GM21526 (cell line): Measurements from ENCODE around the gene MOK.

Source experiments
- ATAC-seq: cut with Tn5 transposase; IDR thresholded peaks from one replicate; pipeline ENCODE4 v1.9.1; 2021; ENCODE audit warnings: moderate library complexity; ENCODE audit not compliant: unreplicated experiment, low FRiP score

Gene MOK

DNA sequence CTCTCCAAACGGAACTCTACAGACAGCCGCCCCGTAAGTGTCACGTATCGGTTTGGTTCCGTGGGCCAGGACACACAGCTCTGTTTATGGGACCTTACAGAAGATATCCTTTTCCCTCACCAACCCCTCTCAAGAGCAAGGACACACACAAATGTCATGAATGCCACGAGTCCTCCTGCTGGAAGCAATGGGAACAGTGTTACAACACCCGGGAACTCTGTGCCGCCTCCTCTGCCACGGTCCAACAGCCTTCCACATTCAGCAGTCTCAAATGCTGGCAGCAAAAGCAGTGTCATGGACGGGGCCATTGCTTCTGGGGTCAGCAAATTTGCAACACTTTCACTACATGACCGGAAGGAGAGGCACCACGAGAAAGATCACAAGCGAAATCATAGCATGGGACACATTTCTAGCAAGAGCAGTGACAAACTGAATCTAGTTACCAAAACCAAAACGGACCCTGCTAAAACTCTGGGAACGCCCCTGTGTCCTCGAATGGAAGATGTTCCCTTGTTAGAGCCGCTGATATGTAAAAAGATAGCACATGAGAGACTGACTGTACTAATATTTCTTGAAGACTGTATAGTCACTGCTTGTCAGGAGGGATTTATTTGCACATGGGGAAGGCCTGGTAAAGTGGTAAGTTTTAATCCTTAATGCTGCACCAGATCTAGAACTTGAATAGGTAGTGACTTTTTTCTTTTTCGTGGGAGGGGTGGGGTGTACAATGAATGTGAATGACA lies 95.6 kb downstream of the MOK start:
- ATAC-seq = no peak

DNA sequence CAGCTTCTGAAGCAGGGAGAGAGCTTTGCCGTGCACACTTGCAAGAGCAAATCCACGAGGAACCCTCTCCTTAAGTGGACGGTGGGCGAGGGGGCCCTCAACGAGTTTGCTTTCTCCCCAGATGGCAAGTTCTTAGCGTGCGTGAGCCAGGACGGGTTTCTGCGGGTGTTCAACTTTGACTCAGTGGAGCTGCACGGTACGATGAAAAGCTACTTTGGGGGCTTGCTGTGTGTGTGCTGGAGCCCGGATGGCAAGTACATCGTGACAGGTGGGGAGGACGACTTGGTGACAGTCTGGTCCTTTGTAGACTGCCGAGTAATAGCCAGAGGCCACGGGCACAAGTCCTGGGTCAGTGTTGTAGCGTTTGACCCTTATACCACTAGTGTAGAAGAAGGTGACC lies 96.2 kb downstream of the MOK start:
- ATAC-seq = no peak

DNA sequence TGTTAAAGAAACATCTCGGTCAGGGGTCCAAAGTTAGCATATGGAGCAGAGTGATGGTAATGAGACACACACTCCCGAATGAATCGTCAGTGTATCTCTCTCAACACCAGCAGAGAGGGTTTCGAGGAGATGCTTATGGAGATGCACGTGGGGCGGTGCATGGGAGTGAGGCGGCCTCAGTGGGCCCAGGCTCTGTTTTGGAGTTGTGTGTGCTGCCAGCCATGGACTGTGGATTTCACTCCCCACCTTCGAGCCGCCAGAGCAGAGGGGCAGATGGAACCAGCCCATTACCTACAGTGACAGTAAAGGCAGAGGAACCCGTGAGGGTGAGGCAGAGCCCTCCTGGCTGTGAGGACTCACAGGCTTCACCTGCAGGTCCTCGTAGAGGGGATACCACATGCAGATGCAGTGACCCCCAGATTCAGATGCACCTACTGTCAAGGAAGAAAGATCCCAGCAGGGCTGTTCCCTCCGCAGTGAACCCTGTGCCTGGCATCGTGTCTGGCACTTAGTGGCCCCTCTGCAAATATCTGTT lies 97.1 kb downstream of the MOK start:
- no peak for ATAC-seq

DNA sequence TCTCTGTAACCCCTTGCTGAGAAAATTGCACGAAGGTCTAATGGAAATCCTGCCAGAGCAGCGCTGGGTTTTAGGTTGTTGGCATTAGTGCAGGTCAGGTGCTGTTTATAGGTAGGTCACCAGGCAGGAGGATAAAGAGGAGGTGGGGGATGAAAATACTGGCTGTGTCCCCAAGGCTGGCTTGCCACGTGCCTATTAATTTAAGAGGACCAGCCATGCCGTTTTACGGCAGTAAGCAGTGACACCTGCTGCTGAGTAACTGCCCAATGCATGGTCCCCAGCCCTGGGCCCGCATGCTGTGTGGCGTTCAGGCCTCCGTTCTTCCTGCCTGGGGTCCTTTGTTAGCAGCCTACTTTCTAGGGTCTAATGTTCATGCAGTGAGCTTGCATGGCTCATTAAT lies 98.0 kb downstream of the MOK start:
- ATAC-seq = no peak

DNA sequence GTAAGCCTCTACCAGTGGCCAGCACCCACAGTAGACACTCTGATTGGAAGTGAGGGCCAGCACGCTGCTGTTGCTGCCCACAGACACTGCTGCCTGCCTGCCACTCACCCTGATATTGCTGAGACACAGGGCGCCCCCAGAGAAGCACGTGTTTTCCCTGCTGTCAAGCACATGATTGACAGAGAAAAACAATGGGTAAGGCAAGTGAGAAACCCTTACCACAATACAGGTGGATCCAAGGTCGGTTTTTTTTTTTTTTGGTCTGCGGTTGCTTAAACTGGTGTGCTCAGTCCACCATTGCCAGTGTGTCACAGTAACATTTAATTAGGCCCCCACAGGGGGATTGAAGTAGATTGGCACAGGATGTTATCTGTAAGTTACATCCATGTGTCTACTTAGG lies 99.4 kb downstream of the MOK start:
- ATAC-seq = no peak

DNA sequence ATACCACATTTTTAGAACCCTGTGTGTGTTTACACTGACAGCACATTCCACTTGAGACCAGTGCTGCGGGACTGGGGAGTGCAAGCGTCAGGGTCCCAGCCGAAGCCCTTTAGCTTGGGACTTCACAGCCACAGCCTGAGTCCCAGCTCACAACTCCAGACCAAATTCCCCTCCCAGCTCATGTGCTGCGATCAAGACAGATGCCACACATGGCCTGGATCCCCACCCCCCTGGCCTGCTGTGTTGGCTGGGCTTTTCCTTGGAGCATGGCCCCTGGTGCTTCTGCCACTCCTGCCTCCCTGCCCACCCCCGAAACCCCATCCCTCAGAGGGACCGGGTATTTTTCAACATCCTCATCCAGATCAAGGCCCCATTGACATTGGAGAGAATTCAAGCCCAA lies 101.6 kb downstream of the MOK start:
- no peak for ATAC-seq

DNA sequence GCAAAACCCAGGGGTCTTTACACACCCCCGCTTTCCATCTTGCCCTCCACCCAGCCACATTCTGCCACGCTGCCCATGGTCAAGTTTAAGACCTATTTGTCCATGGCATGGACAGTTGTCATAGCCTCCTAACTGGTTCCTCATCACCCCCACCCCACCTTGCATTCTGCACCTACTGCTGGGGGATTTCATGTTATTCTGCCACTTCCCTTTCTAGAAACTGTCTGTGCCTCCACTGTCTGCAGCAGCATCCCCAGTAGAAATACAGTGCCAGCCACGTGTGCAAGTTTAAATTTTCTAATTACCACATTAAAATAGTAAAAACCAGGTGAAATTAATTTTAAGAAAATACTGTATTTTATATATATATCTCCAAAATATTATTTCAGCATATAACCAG lies 102.0 kb downstream of the MOK start:
- no peak for ATAC-seq

DNA sequence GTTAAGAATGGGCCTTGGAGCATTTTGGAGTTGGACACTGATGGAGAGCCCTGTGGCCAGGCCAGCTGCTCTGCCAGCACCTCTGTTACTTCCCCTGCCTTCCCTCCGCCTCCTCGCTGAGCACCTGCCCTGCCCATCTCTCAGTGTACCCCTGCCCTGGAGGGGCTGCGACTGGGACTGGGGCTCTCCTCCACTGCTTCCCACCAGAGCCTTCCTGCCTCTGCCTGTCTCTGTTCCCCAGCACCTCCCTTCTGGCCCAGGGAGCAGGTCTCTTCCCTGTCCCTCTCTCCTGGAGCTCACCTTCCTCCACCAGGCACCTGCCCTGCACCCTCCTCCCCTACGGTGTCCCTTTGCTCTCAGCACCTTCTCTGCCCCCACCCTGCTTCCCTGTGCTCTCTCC lies 103.2 kb downstream of the MOK start:
- no peak for ATAC-seq

DNA sequence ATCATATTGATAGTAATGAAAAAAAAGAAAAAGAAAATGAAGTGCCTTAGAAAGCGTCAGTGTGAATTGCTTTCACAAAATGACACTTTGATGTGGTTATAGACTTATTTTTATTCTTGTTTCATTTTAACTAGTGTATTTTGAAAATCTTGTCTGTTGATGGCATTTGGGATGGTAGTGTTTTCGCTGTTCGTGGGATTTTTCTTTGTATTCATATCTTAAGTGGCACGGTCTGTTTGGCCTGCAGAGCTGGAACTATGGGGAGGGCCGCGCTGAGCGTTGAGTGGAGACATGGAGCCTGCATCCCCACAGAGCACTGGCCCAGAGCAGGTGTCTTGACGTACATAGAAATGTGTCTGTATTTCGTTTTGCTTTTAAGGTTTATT lies 103.6 kb downstream of the MOK start:
- ATAC-seq = no peak

DNA sequence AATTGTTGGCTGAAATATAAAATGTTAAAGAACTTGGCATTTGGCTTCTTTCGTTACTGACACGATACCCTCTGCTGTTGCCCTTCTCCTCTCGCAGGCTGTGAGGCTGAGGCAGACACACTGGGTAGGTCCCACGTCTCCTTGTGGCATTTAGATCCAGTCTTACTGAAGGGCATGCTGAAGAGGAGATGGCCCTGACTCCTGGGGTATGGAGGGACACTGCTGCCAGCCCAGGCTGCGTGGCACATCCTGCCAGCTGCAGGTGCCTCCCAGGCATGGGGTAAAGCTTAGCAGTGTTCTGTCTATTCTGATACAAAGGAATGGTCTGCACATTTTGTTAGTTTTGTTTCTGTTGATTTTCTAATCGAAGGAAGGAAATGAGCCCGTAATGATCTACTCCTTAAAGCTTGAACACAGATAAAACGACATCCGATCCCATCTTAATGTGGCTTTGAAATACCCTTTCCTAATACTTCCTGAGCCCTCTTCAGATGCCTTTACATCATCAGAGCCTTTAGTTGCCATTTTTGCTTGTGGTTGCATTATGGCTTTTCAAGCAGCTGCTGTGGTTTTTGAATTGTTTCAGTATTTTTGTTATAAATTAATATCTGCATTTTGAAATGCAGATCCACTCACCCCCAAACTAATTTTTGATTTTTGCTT lies 104.1 kb downstream of the MOK start:
- no peak for ATAC-seq

DNA sequence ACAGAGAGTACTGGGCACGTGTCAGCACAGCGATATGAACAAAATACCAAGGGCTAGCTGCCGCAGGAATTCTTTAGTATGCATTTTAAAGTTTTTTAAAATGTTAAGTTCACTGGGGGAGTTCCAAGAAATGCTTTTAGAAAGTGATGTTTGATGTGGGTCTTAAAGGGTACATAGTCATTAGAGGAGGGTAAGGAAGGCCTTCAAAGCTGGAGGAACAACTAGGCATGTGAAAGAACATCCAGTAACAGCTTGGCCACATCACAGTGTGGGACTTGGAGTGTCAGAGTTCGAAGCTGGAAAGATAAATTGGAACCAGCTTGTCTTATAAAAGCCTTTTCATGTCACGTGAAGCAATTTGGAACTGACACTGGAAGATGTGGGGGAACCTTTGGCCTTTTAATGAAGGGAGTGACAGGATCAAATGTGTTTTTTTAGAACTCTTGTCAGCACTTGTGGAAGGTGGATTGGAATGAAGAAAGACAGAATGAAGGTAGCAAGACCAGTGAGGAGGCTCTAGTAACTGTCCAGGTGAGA lies 107.6 kb downstream of the MOK start:
- no peak for ATAC-seq

DNA sequence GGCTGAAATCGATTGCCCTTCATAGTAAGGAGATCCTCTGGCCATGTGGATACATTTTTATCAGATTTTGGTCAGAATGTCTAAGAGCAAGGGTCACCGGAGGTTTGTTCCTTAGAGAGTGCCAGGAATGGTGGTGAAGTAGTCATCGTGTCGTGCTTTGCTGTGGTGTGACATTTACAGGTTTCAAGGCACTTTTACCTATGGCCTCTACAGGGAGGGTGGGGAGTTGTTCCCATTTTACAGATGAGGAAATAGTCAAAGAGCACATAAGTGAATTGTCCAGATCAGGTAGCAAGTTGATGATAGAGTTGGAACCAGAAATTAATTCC lies 108.1 kb downstream of the MOK start:
- ATAC-seq = no peak

DNA sequence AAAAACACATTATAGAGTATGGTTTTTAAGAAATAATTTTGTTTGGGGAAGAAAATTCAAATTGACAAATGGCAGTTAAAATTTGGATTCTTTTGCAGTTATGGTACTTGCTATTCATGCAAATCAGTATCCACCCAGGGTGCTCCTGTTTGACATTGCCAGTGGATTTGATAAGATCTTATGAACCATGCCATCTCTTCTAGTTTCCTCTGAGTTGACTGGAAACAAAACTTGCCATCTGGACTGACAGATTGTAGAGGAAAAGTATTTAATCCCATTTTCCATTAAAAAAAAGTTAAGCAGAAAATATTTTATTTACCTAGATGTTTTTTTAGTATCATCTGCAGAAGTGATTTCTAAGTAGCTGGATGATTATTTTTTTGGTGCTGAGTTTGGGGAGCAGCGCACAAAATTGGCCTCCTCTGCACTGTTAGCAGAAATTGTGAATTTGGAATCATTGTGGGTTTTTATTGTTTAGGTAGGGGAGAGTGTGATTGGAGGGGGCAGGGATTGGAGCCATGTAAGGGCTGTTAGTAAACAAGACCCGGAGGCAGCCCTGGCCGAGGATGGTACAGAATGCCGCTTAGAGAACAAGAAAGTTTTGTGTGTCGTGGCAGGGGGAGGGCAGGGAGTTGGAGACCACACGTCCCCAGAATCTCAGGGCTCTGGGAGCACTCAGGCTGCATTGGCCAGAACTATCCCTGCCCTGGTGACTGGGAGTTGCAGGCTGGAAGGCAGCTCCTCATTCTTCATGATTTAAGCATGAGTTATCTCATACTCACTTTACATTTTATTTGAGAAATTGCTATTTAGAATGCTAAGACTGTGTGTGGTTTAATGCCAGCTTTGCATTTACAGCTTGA lies 108.7 kb downstream of the MOK start:
- ATAC-seq = no peak

DNA sequence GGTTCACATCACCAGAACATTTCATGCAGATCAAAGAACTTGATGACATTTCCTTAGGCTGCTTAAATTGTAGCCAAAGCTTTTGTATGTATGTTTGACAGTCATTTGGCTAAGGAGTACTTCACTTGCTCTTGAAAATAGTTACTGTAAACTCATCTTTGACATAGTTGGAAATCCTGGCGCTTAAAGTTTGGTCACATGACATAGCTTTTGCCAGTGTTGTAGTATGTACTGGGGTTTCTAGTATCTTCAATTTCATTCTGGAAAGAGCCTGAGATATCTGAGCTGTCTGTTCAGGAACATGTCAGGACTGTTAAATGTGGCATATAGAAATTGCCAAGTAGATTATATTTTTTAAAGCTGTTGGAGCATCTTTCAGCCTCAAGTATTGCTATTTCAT lies 109.5 kb downstream of the MOK start:
- no peak for ATAC-seq

DNA sequence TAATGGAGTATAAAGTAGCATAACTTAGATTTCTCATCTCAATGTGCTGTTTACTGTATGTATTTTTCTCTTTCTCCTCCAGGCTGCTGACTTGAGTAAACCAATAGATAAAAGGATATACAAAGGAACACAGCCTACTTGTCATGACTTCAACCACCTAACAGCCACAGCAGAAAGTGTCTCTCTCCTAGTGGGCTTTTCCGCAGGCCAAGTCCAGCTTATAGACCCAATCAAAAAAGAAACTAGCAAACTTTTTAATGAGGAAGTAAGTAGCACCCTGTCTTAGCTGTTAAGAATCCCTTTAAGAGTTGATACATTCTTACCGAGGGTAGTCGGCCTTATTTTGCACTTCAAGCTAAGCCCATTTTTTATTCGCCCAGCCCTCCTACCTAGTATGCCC lies 110.1 kb downstream of the MOK start:
- ATAC-seq = no peak

DNA sequence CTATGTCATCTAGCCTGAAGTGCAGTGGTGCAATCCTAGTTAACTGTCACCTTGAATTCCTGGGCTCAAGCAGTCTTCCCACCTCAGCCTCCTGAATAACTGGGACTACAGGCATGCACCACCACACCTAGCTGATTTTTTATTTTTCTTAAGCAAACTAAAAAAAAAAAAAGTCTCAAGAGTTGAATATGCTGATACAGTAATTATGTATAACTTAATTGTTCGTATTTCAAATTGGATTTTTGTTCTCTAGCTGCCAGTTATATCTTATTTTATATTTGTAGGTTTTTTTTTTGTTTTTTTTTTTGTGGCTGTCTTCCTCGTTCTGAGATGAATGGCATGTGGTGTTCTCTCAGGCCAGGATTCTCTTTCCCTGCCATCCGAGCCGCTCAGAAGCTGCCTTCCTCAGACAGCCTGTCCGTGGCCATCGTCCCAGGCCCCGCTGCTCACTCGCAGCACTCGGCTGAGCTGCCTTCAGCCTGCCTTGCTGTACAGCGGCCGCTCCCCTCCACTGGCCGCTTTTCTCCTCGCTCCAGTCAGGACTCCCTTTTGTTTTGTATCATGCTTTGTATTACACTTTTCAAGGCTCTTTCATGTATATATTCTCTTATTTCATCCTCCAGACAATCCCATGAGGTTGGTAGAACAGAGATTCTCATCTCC lies 112.0 kb downstream of the MOK start:
- ATAC-seq = no peak

DNA sequence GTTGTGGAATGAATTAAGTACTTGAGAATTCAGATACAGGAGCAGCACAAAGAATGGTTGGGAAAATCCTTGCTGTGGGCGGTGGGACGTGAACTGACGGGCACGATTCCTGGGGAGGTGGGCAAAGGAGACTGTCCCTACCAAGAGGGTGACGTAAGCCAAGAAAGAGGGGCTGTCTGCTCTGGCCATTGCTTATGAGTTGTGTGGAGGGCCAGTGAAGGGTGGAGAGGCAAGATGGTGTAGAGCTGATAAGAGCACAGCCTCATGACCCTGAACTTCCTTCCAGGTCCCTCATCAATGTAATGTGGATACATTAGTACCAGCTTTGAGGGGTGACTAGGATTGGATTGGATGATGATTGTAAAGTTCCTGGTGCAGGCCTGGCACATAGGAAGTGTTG lies 115.1 kb downstream of the MOK start:
- no peak for ATAC-seq

DNA sequence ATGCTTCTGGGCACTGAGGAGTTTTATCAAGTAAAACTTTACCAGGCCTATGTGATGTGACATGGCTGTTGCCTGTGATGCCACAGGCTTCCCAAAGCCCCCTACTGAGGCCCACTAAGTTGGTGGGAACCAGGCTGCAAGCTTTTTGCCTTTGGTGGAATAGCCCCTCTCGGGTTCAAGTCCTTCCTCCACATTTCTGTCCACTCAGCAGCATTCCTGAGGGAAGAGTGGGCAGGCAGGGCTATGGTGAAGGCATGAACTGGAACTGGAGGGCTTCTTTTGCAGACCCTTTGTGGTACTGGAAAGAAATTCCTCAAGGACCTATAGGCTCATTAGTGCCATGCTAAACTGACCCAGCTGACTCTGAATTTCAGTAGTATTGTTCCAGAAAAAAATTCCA lies 116.8 kb downstream of the MOK start:
- ATAC-seq = no peak

DNA sequence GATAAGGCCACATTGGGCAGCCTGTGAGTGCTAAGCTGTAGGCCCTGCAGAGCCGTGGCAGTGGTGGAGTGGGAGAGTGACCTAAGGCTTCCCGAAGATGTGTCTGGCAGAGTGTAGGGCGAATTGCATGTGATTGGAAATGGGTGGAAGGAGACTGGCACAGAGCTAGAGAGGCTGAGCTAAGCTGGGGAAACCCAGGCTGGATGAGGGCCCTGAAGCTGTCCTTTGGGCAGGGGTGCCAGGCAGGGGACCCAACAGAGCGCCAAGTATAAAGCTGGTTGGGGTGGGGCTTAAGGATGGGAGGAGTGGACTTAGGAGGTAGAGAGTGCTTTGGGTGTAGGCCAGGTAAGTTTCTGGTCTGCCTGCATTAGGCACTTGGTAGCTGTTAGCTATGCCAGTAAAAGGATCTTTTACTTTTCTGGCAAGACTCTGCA lies 117.4 kb downstream of the MOK start:
- no peak for ATAC-seq

DNA sequence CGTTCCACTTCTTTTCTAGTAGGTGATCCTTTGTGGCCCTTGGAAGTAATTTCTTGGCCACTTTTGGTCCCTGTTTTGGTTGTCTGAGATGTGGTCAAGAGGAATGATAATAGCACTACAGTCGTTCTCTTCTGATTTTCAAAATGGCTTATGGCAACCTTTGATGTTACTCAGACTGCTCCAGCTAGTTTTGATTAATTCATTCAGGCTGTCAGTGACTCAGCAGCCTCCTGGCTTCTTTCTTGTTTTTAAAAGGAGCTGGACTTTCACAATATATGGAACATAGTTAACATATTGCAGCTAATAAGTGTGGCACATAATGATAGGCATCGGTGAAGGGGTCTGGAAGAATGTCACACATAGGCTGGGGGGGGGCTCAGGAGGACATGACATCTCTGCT lies 117.9 kb downstream of the MOK start:
- no peak for ATAC-seq

DNA sequence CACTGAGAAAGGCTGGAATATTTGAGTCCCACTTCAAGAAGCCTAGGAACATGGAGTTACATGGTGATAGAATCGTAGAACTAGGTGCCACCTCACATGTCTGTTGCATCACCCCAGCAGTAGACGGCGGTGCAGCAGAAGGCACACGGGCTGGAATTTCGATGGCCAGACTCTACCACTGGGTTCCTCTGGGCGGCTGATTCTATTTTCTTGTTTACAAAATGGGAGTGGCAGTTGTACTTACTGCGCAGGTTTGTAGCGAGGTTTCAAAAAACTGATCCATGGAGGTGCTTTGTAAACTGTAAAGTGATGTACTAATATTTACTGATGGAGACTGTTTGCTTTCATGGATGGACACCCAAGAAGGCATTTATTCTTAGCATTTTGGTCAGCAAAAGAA lies 119.6 kb downstream of the MOK start:
- no peak for ATAC-seq
